ENCODE data around the gene LNP1.

DNA sequence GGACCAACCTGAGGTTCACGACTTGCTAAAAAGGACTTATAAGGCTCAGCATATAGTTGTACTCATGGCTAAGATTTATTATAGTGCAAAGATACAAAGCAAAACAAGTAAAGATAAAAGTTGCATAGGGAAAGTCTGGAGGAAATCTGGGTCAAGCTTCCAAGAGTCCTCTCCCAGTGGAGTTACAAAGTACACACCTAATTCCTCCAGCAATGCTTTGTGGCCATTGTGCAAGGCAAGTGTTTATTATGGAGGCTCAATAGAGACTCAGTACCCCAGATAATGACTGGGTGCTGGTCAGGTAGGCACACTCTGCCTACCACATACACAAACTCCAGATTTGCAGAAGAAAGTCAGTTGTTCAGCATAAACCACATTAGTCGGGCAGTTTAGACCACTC is 22.9 kb downstream of the LNP1 start:
- TF ChIP-seq, protein P1, sequence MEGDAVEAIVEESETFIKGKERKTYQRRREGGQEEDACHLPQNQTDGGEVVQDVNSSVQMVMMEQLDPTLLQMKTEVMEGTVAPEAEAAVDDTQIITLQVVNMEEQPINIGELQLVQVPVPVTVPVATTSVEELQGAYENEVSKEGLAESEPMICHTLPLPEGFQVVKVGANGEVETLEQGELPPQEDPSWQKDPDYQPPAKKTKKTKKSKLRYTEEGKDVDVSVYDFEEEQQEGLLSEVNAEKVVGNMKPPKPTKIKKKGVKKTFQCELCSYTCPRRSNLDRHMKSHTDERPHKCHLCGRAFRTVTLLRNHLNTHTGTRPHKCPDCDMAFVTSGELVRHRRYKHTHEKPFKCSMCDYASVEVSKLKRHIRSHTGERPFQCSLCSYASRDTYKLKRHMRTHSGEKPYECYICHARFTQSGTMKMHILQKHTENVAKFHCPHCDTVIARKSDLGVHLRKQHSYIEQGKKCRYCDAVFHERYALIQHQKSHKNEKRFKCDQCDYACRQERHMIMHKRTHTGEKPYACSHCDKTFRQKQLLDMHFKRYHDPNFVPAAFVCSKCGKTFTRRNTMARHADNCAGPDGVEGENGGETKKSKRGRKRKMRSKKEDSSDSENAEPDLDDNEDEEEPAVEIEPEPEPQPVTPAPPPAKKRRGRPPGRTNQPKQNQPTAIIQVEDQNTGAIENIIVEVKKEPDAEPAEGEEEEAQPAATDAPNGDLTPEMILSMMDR (optimal IDR thresholded peaks at IDR 0.05 in 1 of 3, IDR thresholded peaks at IDR 0.05 in 1 of 3, conservative IDR thresholded peaks at IDR 0.05 in 1 of 3; ENCODE audit: extremely low read depth in 1 of 3, insufficient read depth in 2 of 3, low read length in 3 of 3), result no peak
- no peak for TF ChIP-seq EZH2 (IDR thresholded peaks at IDR 0.05; ENCODE audit: low read length)

All from keratinocyte (primary cell).